DMS79 (cell line): ENCODE data around the gene SIGLEC9.
A peak's percentile ranks its signal among the peaks of the same experiment; 100 is the strongest.
"Not testable (repeated sequence)": the region's sequence is repeated elsewhere in the genome, so short reads cannot be mapped to it uniquely, and the experiment has no call there.

Experiments
- DNase-seq: peaks from one replicate; lab custom pipeline; 2025; lab: John Stamatoyannopoulos, UW

SIGLEC9 gene

DNA sequence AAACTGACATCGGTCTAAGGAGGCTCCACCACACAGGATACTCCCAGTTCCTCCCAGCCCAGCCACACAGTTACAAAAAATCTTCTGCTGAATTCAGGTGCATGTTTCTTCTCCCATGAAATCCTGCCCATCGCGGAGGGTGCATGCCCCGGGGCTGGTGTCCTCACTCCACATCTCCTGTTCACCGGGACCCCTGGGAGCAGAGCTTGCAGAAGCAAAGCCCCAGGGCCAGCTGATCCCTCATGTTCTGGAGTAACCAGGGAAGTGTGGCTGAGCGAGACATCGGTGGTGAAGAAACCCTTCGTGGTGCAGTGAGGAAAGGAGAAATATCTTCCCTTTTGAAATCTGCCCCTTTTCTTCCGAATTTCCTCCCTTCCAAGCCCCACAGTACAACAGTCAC lies 904 bp upstream of the SIGLEC9 start:
- no peak for DNase-seq

GRCh38 chr19:51124216-51124615 lies 490 bp upstream of the SIGLEC9 start:
- DNase-seq: no peak

GRCh38 chr19:51125421-51126075 lies 842 bp downstream of the SIGLEC9 start:
- no peak for DNase-seq

DNA sequence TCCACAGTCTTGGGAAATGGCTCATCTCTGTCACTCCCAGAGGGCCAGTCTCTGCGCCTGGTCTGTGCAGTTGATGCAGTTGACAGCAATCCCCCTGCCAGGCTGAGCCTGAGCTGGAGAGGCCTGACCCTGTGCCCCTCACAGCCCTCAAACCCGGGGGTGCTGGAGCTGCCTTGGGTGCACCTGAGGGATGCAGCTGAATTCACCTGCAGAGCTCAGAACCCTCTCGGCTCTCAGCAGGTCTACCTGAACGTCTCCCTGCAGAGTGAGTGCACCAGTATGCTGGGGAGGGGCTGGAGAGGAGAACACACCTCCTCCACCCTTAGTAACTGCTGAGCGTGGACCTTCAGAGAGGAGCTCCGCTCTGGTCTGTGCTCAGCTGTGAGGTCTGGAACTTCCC lies 2.3 kb downstream of the SIGLEC9 start:
- no peak for DNase-seq

- DNase-seq: no peak
Measured at GRCh38 chr19:51127755-51128154, 3.0 kb downstream of the SIGLEC9 start.

DNA sequence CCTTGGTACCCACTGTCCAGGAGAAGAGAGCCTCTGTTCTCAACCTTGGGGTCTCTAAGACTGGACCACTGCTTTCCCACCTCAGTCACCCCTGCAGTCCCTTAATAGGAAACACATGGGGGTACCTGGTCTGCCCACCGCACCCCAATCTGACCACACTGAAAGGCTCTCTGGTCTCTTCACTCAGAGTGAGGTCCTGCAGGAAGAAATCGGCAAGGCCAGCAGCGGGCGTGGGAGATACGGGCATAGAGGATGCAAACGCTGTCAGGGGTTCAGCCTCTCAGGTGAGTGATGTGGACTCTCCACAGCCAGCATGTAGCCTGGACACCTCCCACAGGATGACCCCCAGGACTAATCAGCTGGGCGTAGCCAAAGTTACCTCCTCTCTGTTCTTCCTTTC lies 3.5 kb downstream of the SIGLEC9 start:
- no peak for DNase-seq

- DNase-seq: no peak
Measured at GRCh38 chr19:51129716-51130115, 5.0 kb downstream of the SIGLEC9 start.

DNA sequence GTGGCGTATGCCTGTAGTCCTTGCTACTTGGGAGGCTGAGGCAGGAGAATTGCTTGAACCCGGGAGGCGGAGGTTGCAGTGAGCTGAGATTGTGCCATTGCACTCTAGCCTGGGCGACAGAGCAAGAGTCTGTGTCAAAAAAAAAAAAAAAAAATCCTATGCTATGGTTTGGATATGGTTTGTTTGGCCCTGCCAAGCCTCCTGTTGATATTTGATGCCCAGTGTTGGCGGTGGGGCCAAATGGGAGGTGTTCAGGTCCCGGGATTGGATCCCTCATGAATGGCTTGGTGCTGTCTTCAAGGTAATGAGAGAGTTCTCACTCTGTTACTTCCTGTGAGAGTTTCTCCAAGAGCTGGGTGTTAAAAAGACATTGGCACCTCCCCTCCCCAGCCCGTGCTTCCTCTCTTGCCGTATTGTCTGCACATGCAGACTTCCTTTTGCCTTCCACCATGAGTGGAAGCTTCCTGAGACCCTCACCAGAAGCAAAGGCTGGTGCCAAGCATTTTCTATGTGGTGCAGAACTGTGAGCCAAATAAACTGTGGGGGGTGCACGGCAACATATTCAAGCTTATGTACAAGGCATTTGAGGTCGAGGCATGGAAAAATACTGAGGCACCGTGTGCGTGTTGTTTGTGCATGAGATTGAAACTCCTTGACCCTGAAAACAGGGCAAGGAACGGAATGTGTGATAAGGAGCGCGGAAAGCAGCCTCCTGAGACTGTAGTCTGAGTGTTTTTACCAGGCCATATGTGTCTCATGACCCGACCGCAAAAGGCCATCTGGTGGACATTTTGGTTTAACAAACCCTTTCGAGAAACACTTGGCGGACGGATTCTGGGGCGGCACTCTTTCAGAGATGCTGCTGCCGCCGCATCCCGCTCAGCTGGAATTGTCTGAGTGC lies 7.3 kb downstream of the SIGLEC9 start:
- DNase-seq: peak; percentile 71

- no peak for DNase-seq
Measured at GRCh38 chr19:51135004-51135403, 10.3 kb downstream of the SIGLEC9 start.

GRCh38 chr19:51135986-51136762 lies 11.5 kb downstream of the SIGLEC9 start:
- DNase-seq: no peak

DNA sequence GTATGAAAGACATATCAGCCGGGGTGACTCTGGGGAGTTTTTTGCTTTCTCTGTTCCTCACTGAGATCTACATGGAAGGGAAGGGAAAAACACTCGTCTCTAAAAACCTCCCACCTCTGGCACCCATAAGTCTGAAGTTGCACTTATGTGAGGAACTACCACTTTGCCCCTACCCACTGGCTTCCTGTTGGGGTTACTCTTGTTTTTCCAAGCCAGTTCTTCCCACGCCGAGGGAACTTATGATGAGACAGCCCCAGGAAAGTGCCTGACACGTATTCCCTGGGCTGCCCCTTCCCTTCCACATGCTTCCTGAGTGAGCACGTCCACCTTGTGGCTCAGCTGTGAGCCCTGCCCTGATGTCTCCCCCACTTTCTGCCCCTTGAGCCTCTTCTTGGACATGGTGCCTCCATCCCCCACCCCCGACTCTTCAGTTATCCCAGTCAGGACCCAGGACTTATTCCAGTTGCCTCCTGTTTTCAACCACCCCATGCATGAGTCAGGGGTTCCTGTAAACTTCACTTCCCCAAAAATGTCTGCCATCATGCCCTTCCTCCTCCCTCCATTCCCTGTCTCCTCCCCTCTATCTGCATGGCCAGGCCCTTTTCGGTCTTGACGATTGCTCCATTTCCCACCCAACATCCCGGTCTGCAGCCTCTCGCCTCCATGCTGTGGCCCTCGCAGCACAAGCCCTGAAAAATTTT lies 12.3 kb downstream of the SIGLEC9 start:
- DNase-seq: no peak

GRCh38 chr19:51137792-51138425 lies 13.2 kb downstream of the SIGLEC9 start:
- DNase-seq: no peak

- DNase-seq: no peak
Measured at GRCh38 chr19:51138549-51138979, 13.9 kb downstream of the SIGLEC9 start.

- DNase-seq: no peak
Measured at GRCh38 chr19:51139299-51140014, 14.8 kb downstream of the SIGLEC9 start.

DNA sequence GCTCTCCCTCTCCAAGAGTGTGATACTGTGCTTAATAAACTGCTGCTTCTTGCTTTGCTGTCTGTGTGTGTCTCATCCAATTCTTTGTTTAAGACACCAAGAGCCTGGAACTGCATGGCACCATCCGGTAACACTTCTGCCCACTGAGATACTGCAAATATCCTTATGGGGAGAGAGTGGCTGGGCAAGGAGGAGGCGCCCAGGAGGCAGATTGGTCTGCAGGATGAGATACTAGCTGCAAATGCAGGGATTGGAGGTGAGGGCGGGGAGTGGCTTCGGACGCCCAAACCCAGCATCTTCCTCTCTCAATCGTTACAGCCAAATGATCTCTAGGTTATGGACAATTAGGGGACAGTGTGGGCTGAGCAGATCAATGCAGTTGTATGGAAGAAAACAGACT lies 15.7 kb downstream of the SIGLEC9 start:
- DNase-seq: no peak

DNA sequence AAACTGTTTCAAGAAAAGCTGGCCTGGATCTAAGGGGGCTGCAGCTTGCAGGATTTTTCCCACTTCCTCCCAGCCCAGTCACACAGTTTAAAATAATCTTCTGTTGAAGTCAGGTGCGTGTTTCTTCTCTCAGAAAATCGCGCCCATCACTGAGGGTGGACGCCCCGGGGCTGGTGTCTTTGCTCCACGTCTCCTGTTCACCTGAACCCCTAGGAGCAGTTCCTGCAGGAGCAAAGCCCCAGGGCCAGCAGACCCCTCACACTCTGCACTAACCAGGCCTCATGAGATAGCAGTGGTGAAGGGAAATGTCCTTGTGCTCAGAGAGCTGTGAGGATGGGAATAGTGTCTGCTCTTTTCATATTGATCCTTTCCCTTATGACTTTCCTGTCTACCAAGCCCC lies 16.5 kb downstream of the SIGLEC9 start:
- DNase-seq: no peak

- DNase-seq: no peak
Measured at GRCh38 chr19:51142119-51142518, 17.4 kb downstream of the SIGLEC9 start, which contains the start of gene SIGLEC7. TSS of gene SIGLEC7 (plus strand) at chr19:51142301. CDS start at chr19:51142370, 69 bp downstream.

DNA sequence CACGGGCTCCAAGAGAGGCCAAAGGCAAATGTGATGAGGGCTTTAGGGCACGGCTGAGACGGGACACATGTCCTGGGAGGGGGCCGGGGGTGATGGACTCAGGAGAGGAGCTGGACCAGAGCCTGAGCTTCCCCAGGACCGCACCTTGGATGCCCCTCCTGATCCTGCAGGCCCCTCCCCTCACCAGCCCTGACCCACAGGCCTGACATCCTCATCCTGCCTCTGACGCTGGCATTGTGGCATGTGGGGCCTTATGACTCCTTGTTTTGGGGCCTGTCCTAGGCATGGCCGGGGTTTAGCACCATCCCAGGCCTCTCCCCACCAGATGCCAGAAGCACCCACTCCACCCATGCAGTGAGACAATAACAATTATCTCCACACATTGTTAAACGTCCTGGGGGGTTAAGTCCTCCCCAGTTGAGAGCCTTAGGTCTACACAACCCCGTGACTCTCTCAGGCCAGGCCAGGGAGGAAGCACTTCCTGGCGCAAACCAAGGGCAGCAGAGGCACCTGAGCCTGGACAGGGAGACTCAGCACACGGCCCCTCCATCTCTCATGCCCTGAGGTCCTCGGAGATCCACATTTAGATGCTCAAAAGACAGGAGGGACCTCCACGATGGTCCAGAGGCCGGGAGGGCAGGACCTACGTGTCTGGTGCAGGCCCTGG lies 18.2 kb downstream of the SIGLEC9 start:
- DNase-seq: not testable (repeated sequence)

GRCh38 chr19:51143486-51143885 lies 18.8 kb downstream of the SIGLEC9 start:
- no peak for DNase-seq

DNA sequence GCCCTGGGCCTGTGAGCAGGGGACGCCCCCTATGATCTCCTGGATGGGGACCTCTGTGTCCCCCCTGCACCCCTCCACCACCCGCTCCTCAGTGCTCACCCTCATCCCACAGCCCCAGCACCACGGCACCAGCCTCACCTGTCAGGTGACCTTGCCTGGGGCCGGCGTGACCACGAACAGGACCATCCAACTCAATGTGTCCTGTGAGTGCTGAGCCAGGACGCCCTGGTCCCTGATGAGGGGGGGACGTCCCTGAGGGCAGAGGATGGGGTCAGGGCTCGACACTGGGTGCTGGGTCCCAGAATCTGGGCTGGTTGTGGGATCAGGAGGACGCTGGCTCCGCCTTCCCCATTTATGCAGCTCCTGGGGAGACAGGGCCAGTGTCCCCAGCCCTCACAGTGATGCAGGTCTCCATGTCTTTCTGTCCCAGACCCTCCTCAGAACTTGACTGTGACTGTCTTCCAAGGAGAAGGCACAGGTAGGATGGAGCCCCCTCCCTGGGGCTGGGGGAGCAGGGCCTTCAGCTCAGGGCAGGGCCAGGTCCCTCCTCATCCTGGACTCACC lies 19.9 kb downstream of the SIGLEC9 start:
- DNase-seq: no peak
